Neural crest cell (in vitro differentiated cells): ENCODE measurements around the gene SUGCT. TPM values are rescaled to one million over a fixed set of nuclear protein-coding genes. Genes with fewer than 3 reads are reported as not detected.

Experiments
- DNase-seq: peaks from one replicate; pipeline ENCODE4 v3.0.0; 2021; ENCODE audit warnings: low read depth, mixed read lengths, low spot score
- H3K27ac Mint-ChIP-seq: one replicate; pipeline ENCODE4 v1.8.0; 2021; ENCODE audit warnings: mild to moderate bottlenecking, mixed read lengths; ENCODE audit not compliant: unreplicated experiment
- H3K27me3 Mint-ChIP-seq: 2 replicates; pipeline ENCODE4 v1.8.0; 2021; ENCODE audit warnings: low read depth, mild to moderate bottlenecking, mixed read lengths
- H3K36me3 Mint-ChIP-seq: 2 replicates; pipeline ENCODE4 v1.8.0; 2021; ENCODE audit warnings: low read depth, mild to moderate bottlenecking, mixed read lengths
- H3K4me1 Mint-ChIP-seq: 2 replicates; pipeline ENCODE4 v1.8.0; 2021; ENCODE audit warnings: mixed read lengths
- H3K4me3 Mint-ChIP-seq: one replicate; pipeline ENCODE4 v1.8.0; 2021; ENCODE audit warnings: mild to moderate bottlenecking, mixed read lengths
- H3K9me3 Mint-ChIP-seq: 2 replicates; pipeline ENCODE4 v1.8.0; 2021; ENCODE audit warnings: mixed read lengths
- total RNA-seq: library from RNA; stranded (reverse); gene quantifications from 2 replicates; pipeline ENCODE4 v1.2.1, GENCODE V29; 2021
- TF ChIP-seq, protein P1 (sequence below): fragments of 200-600 bp; sonication (generic); conservative IDR thresholded peaks from 2 replicates; pipeline ENCODE4 v1.5.0; 2021; ENCODE audit warnings: antibody characterized with exemption, mild to moderate bottlenecking

The SUGCT gene
- total RNA-seq, 1 donor from 2014 or later = 5.9 TPM

- Mint-ChIP-seq H3K9me3 (peaks cover 5% of the 10 kb centered on the region), H3K4me3 (no peak overlapping the region), H3K4me1 (peaks cover 12% of the 10 kb centered on the region), H3K36me3 (no peaks in the 10 kb centered on the region), H3K27me3 (no peaks in the 10 kb centered on the region), H3K27ac (no peak overlapping the region)
- no peak for DNase-seq
- TF ChIP-seq, protein P1, sequence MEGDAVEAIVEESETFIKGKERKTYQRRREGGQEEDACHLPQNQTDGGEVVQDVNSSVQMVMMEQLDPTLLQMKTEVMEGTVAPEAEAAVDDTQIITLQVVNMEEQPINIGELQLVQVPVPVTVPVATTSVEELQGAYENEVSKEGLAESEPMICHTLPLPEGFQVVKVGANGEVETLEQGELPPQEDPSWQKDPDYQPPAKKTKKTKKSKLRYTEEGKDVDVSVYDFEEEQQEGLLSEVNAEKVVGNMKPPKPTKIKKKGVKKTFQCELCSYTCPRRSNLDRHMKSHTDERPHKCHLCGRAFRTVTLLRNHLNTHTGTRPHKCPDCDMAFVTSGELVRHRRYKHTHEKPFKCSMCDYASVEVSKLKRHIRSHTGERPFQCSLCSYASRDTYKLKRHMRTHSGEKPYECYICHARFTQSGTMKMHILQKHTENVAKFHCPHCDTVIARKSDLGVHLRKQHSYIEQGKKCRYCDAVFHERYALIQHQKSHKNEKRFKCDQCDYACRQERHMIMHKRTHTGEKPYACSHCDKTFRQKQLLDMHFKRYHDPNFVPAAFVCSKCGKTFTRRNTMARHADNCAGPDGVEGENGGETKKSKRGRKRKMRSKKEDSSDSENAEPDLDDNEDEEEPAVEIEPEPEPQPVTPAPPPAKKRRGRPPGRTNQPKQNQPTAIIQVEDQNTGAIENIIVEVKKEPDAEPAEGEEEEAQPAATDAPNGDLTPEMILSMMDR = no peak
Observed at GRCh38 chr7:40300146-40300670, 165.4 kb downstream of the SUGCT start.

- Mint-ChIP-seq H3K36me3 (no peaks in the 10 kb centered on the region), H3K4me1 (peaks cover 12% of the 10 kb centered on the region), H3K27me3 (no peaks in the 10 kb centered on the region), H3K9me3 (peaks cover 6% of the 10 kb centered on the region), H3K4me3 (no peak overlapping the region), H3K27ac (no peak overlapping the region)
- DNase-seq = no peak
- TF ChIP-seq, protein P1 = no peak
Observed at GRCh38 chr7:40301486-40302068, 166.8 kb downstream of the SUGCT start.

GRCh38 chr7:40303996-40304395 is 169.2 kb downstream of the SUGCT start:
- Mint-ChIP-seq H3K27ac (no peak overlapping the region), H3K27me3 (no peaks in the 10 kb centered on the region), H3K4me3 (no peak overlapping the region), H3K4me1 (peaks cover 2% of the 10 kb centered on the region), H3K9me3 (peaks cover 4% of the 10 kb centered on the region), H3K36me3 (no peaks in the 10 kb centered on the region)
- no peak for DNase-seq
- TF ChIP-seq, protein P1 = no peak

- Mint-ChIP-seq H3K9me3 (peaks cover 4% of the 10 kb centered on the region), H3K36me3 (no peaks in the 10 kb centered on the region), H3K4me3 (no peak overlapping the region), H3K27me3 (no peaks in the 10 kb centered on the region), H3K4me1 (no peaks in the 10 kb centered on the region), H3K27ac (no peak overlapping the region)
- DNase-seq = no peak
- TF ChIP-seq, protein P1 = no peak
Observed at GRCh38 chr7:40305229-40305628, 170.4 kb downstream of the SUGCT start.

- no peak overlapping the region for H3K27ac Mint-ChIP-seq
- no peaks in the 10 kb centered on the region for H3K36me3 Mint-ChIP-seq
- H3K4me1 Mint-ChIP-seq = no peaks in the 10 kb centered on the region
- H3K27me3 Mint-ChIP-seq = no peaks in the 10 kb centered on the region
- TF ChIP-seq, protein P1 = no peak
- peaks cover 4% of the 10 kb centered on the region for H3K9me3 Mint-ChIP-seq
- DNase-seq = no peak
- H3K4me3 Mint-ChIP-seq = no peak overlapping the region
Observed at GRCh38 chr7:40306025-40306424, 171.2 kb downstream of the SUGCT start.
